H1 (cell line): ENCODE measurements around the gene ARHGAP4.

Experiments used
- CTCF ChIP-seq, 3 experiments: IDR thresholded peaks; 1 replicate in 2 of 3; 2 replicates in 1 of 3; pipeline versions ENCODE4 v1.5.1 to v1.6.1; 2011; ENCODE audit warnings: low read length in 3 of 3, mild to moderate bottlenecking in 3 of 3, inconsistent platforms in 2 of 3, low read depth in 1 of 3, moderate library complexity in 1 of 3; ENCODE audit not compliant: insufficient read depth in 1 of 3; ENCODE audit errors: control extremely low read depth in 1 of 3
- E2F6 ChIP-seq: IDR thresholded peaks from 2 replicates; pipeline ENCODE4 v1.6.1; 2012; ENCODE audit warnings: inconsistent platforms
- GABPA ChIP-seq: IDR thresholded peaks from 2 replicates; pipeline ENCODE4 v1.6.1; 2011; ENCODE audit warnings: mild to moderate bottlenecking, low read length, moderate library complexity, borderline replicate concordance; ENCODE audit not compliant: insufficient read depth
- SUZ12 ChIP-seq: fragments of 200-600 bp; sonication (generic); IDR thresholded peaks from 2 replicates; pipeline ENCODE4 v1.6.1; 2012; ENCODE audit warnings: mild to moderate bottlenecking, inconsistent platforms, low read length, moderate library complexity, mixed read lengths

GRCh38 chrX:153966841-153967535, 40.9 kb upstream of the ARHGAP4 start:
- TF ChIP-seq GABPA (no peak), E2F6 (no peak), CTCF (IDR thresholded peaks at IDR 0.05; ENCODE audit: control extremely low read depth in 1 of 3, insufficient read depth in 1 of 3, low read depth in 1 of 3, low read length in 3 of 3) (no peak), SUZ12 (no peak)
